Loucy (cell line): ENCODE measurements around the gene PSMC3.

ENCODE experiments used
- CTCF ChIP-seq: fragments of 200-600 bp; sonication (generic); conservative IDR thresholded peaks from 2 replicates; pipeline ENCODE4 v1.5.1; 2014; ENCODE audit warnings: mild to moderate bottlenecking, antibody characterized with exemption, low read length
- EZH2phosphoT487 ChIP-seq: fragments of 200-600 bp; IDR thresholded peaks from 2 replicates; pipeline ENCODE4 v1.6.1; 2018; ENCODE audit warnings: antibody characterized with exemption, mild to moderate bottlenecking, moderate library complexity, borderline replicate concordance

GRCh38 chr11:47467357-47467756 is 41.1 kb upstream of the PSMC3 start:
- no peak for TF ChIP-seq CTCF
- no peak for TF ChIP-seq EZH2phosphoT487
